ENCODE measurements around the gene TTC31. TPM values are rescaled to one million over a fixed set of nuclear protein-coding genes. Genes with fewer than 3 reads are reported as not detected.
A peak's percentile ranks its signal among the peaks of the same experiment; 100 is the strongest.

The TTC31 gene
- total RNA-seq, 3 donors from 2014 or later: 27.2 to 34.1 (median 30.9) TPM

GRCh38 chr2:74497777-74498499 lies 15.1 kb downstream of the TTC31 start:
- intact Hi-C loops (cut with DNase I, micrococcal nuclease): no loop called here
- H3K36me3 ChIP-seq (ENCODE audit: low read depth): no peaks in the 10 kb centered on the region
- ATAC-seq: peak; percentile 63
- DNase-seq: peak in 2 of 3 donors; percentile 74
- no peak overlapping the region for H3K4me3 ChIP-seq
- H3K9me3 ChIP-seq: no peaks in the 10 kb centered on the region
- no peak for TF ChIP-seq CTCF (IDR thresholded peaks at IDR 0.05)
- peaks cover 24% of the 10 kb centered on the region for H3K4me1 ChIP-seq (ENCODE audit: low read depth)

- Histone ChIP-seq H3K4me3 (no peak overlapping the region), H3K36me3 (ENCODE audit: low read depth) (no peaks in the 10 kb centered on the region), H3K4me1 (ENCODE audit: low read depth) (peaks cover 28% of the 10 kb centered on the region), H3K9me3 (no peaks in the 10 kb centered on the region)
- no peak for TF ChIP-seq CTCF (IDR thresholded peaks at IDR 0.05)
- peak in 2 of 3 donors; percentile 49 to 59 for DNase-seq
- peak; percentile 41 for ATAC-seq
- intact Hi-C loops (cut with DNase I, micrococcal nuclease): no loop called here
Observed at GRCh38 chr2:74498500-74499266, 15.8 kb downstream of the TTC31 start.

GRCh38 chr2:74499267-74499939 lies 16.5 kb downstream of the TTC31 start, which contains the start of gene LBX2:
Gene LBX2 (minus strand): TSS chr2:74499603. CDS start chr2:74499537, 66 bp downstream.
- H3K36me3 ChIP-seq (ENCODE audit: low read depth): no peaks in the 10 kb centered on the region
- peaks cover 33% of the 10 kb centered on the region for H3K4me1 ChIP-seq (ENCODE audit: low read depth)
- peak; percentile 25 for ATAC-seq
- TF ChIP-seq CTCF (IDR thresholded peaks at IDR 0.05): no peak
- intact Hi-C loops (cut with DNase I, micrococcal nuclease): no loop called here
- no peaks in the 10 kb centered on the region for H3K9me3 ChIP-seq
- DNase-seq: peak in 2 of 3 donors; percentile 44 to 63
- no peak within 1 kb of the TSS for H3K4me3 ChIP-seq

GRCh38 chr2:74499940-74500577 lies 17.2 kb downstream of the TTC31 start:
- no peak overlapping the region for H3K4me3 ChIP-seq
- intact Hi-C loops (cut with DNase I, micrococcal nuclease): no loop called here

More at GRCh38 chr2:74499940-74500577, 17.2 kb downstream of the TTC31 start:
- Histone ChIP-seq H3K36me3 (ENCODE audit: low read depth) (no peaks in the 10 kb centered on the region), H3K9me3 (no peaks in the 10 kb centered on the region), H3K4me1 (ENCODE audit: low read depth) (peaks cover 37% of the 10 kb centered on the region)
- ATAC-seq: no peak
- no peak for TF ChIP-seq CTCF (IDR thresholded peaks at IDR 0.05)
- peak in 1 of 3 donors; percentile 47 for DNase-seq

All from mucosa of descending colon (tissue), 3 donors.